GM19023 (cell line): Measurements from ENCODE around the gene SMARCE1.

Experiments
- ATAC-seq: cut with Tn5 transposase; IDR thresholded peaks from one replicate; pipeline ENCODE4 v1.9.1; 2021; ENCODE audit warnings: mild to moderate bottlenecking, moderate library complexity; ENCODE audit not compliant: unreplicated experiment

The SMARCE1 gene

DNA sequence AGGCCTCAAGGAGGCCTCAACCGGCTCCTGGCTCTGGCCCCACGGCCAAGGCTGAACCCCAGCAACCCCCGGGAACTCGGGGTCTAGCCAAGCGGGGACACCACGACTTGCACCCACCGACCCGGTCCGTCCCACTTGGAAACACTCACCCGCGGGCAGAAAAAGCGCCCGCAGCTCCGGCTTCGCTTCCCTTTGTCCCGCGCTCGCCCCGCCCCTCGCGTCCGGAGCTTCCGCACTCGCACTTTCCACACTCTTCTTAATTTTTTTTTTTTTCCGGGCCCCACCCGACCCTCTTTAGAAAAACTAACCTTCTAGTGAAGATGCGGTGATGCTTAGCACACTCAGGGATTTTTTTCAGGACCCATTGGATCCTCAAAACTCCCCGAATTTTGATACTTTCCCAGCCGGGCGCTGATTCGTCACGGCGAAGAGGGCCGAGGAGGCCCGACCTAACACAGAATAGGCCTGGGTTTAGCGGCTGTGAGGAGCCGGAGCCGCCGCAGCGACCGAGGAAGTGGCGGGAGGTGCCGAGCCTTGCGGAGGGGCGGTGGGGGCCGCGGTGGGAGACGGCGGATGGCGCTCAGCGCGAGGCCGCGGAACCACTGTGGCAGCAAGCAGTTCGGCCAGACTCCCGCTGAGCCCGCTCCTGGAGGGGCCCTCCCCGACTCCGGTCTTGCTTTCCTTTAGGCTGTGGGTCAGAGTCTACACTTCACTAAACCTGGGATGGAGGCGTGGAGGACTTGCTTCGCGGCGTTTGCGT lies at the start of gene SMARCE1:
SMARCE1 (minus strand) TSS at position 195 of the 760 bp plus-strand sequence. CDS start 2,016 bp downstream, outside the sequence.
- ATAC-seq, result no peak

DNA sequence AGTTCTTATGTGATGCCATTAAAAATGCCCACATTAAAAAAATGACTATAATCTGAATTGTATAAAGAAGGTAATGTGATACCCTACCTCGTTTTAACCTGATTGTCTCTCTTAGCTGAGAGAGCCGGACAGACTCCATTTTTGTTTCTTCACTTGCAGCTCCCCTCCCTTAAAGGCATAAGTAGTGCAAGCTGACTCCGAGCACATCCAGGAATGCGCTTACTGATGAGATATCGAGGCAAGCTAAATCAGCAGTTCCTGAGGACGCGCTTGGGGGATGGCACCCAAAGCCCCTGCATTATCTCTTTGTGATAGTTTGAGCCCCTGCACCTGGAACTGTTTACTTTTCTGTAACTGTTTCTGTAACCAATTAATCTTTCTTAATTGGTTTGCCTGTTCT lies 49.7 kb upstream of the SMARCE1 start:
- no peak for ATAC-seq

DNA sequence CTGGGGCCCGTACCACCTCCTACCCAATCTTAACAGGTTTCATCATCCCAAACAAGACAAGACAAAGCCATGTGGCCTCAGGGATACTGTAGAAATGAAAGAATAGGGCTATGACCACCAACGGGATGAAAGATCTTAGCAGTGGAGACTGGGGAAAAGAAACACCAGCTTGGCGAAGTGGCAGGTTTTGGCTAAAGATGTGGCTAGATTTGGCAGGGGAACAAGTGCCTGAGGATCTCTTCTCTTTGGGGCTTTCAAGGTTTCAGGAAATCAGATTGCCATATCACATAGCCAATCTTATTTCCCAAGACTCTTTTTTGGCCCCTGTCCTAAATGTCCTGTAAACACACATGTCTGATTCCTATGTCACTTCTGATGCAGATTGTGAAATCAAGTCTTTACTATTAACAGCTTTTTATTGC lies 49.0 kb upstream of the SMARCE1 start:
- ATAC-seq, result no peak

DNA sequence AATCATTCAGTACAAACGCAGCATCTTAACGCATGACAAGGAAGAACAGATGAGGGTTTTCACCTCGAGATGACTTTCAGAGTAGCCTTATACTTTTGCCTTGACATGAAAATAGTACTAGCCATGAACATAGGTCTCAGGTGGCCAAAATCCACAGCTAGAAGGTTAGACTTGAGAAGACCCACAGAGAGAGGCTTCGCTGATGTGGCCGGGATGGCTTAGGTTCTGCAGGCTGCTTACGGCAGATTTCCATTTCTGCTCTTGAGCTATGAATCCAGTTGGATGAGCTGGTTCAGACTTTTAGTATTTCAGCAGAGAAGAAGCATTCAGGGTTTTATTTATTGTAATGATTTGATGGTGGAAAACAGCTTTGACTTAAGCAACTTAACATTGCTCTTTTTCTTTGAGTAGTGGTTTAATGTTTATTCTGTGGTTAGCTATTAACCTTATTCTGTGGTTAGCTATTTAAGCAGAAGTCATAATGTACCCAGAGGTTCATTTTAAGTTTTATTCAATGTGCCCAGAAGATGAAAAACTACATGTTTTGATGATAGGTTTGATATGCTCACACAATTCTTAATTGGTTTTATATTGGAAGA lies 48.4 kb upstream of the SMARCE1 start:
- ATAC-seq, result no peak

DNA sequence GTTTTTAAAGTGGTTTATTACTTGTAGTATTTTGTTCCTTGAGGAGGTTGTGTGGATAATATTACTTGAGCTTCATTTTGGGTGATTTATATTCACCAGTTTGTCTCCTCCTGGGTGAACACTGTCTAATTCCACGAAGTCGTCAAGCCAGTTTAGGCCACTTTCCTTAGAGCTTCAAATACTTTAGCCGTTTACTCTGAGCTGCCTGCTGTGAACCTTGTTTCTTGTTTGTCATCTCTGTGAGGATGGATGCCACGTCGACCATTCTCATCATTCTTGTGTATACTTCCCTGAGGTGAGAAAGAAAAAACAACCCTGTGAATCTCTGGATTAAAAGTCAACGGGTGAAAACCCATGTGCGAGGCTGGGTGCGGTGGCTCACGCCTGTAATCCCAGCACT lies 47.0 kb upstream of the SMARCE1 start:
- ATAC-seq, result no peak

DNA sequence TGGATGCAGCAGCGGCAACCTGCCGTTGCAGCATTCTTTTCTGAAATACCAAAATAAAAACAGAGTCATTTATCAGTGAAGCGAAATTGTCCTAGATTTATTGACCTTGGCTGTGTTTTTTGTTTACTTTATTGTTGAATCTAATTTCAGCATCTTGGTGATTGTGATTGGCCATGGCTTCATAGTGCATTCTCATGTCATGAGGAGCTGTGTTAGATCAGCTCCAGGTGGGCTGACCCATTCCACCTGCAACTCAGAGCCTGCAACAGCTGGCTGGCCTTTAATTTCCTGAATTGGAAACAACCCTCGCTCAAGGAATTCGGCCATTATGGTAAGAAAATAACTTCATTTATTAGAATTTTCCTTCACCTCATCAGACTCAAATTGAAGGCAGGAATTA lies 39.5 kb upstream of the SMARCE1 start:
- no peak for ATAC-seq

DNA sequence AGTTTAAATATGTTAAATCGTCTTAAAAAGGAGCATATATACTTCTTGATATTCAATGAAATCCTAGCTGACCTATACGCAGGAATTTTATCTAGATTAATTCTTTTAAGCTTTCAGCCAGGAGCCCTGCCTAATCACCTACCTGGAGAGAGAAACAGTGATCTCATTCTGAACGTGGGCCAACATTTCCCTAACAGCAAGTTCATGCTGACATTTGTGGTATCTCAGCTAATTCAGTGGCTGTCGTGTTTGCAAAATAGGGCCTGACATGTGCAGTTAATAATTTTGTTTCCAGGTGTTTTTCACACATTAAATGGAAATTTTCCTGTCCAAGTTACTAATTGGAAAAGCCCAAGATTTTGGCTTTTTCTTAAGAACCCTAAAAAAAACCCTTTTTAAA lies 38.6 kb upstream of the SMARCE1 start:
- no peak for ATAC-seq

DNA sequence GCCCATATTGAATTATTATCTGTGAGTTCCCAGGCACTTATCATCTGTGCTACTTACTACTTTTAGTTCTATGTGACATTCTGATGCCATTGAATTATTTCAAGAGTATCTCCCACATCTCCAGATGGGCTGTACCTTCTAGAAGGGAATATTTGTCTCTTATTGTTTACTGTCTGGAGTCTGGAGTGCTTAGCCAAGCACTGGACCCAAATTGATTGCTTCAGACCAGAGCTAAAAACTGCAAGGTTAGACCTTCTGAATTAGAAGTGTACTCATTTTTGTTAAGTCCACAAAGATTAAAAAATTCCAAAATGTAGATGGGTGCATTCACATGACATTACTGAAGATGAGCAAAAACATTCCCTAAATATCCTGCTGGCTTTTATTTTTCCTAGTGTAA lies 33.4 kb upstream of the SMARCE1 start:
- no peak for ATAC-seq

DNA sequence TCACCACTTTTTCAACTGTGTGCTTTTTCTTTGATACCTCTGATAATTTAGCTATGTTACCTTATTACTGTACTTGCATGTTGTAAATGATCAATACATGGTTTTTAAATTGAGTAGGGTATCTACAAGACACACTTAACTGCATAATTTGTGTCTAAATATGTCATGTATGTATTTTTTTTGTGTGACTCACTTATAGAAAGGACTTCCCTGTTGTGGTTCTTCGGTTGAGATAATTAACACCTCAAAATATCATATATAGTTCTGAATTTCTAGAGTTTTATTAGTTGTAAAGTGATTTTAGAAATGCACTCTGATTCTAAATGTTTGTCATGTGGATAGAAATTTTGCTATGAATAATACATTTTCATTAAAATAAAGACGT lies 31.9 kb upstream of the SMARCE1 start:
- ATAC-seq, result no peak

DNA sequence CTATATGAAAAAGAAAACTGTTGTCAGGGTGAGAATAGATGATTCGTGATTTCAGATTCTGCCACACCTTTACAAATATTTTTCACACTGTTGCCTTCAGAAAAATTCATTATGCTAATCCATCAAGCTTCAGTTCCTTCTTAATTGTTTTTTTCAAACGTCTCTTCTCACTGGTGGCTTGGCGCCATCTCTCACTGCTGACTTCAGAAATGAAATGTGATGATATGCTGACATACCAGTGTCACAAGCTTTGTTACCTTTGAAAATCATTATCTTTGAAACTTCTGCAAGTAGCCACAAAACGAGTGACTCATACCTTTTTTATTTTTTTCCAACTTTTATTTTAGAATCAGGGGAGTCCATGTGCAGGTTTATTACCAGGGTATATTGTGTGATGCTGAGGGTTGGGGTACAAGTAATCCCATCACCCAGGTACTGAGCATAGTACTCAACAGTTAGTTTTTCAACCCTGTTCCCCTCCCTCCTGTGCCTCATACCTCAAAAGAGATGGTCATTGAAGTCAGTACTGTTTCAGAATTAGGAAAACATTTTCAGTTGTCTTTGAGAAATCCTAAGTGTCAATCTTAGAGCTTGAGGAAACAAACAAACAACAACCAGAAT lies 31.4 kb upstream of the SMARCE1 start:
- no peak for ATAC-seq

DNA sequence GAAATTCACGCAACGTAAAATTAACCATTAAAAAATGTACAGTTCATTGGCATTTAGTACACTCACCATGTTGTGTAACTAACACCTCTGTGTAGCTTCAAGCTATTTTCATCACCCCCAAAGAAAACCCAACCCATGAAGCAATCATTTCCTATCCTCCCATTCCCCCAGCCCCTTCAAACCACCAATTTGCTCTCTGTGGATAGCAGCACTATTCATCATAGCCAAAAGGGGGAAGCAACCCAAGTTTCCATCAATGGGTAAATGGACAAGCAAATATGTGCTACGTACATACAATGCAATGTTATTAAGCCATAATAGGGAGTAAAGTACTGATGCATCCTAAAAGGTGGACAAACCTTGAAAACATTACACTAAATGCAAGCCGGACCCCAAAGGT lies 28.3 kb upstream of the SMARCE1 start:
- ATAC-seq, result no peak

DNA sequence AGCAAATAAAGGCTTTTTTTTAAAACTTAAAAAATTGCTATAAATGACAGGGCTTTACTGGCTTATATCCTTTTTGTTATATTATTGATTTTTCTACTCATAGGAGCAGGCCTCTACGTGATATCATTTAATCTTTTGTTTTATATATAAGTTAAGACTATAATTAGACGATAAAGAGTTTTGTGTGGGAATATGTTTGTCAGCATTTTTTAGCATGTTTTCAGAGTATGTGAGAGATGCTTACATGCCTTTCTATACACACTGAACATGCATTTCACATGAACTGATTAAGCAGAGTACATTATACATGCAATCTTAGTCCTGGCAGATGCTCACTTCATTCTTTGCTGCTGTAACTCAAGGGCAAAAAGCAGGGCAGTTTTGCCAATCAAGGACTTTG lies 25.0 kb upstream of the SMARCE1 start:
- no peak for ATAC-seq

DNA sequence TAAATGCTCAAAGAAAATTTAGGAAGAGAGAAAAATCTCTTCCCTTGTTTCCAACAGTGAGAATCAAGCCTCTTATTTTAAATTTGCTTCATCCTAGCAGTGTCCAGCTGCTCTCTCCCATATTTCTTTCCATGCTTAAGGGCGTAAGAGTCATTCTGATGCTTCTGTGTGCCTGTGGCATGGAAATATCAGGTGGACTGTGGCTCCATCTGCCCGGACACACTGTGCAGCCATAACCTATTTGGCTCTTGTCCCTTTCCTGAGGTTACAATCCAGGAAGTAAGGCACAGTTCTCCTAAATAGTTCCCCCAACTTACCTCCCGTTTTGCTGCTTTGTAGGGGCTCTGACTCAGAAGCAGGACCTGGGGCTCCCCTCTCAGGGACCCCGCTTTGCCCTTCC lies 23.7 kb upstream of the SMARCE1 start:
- no peak for ATAC-seq

DNA sequence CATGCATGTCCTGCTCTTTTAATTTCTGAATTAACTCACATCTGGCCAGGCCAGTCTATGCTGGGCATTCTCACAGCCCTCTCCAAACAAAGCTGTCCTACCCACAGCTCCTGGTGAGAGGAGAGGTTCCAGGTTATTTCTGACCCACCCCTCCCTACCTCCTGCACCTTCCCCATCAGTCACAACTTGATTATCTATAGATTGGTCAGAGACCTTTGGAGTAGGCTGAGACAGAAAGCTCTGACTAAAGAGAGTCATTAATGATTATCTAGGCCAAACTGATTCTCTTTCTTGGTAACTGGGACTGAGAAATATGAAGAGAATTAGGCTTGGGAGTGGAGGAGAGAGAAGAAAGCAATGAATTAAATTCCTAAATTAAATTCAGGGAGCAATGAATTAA lies 18.7 kb upstream of the SMARCE1 start:
- no peak for ATAC-seq

DNA sequence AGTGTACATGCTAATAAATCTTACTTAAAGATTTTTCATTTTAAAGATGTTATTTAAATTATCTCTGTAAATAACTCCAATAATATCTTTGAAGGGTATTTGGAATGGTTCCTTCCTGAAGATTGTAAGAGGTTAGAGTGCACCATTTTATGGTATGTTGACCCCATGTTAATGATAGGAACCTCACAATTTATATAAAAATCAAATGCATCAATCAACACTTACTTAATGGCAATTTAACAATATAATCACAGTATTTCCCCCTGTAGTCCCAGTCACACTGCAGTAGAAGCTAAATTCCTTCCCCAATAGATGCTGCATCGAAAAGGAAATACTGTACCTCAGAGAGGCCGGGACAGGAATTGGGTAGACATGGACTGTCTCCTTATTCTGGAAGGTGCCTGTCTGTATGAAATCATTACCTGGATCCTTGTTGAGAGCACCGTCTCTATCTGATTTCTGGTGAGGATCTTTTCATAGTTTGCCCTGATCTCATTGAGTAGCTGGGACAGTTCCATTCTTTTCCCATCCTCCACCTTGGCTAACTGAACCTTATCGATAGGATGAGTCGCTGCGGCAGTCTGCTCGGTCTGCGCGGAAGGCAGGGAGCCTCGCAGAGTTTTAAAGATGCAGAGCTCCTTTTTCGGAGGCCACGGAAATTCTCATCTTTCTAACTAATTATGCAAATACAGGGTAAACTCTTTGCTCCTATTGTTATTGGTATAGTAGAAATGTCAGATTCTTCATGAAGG lies 17.1 kb upstream of the SMARCE1 start, which contains the start of gene KRT222:
KRT222 (minus strand) TSS at position 596 of the 752 bp plus-strand sequence; CDS start at position 518, 78 bp downstream.
- no peak for ATAC-seq

DNA sequence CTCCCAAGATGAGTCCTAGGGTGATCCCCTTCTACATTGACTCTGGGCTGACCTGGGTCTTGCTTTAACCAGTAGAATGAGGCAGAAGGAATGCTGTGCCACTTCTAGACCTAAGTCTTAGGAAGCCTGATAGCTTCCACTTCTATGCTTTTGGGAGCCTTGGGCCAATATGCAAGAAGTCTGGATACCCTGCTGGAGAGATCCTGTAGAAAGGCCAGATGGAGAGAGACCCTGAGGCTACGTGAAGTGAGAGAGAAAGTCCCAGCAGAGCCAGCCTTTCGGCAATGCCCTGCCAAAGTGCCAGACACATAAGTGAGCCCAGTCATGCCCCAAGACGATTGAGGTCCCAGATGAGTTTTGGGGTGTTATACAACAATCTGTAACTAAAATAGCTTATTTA lies 15.6 kb upstream of the SMARCE1 start:
- no peak for ATAC-seq

DNA sequence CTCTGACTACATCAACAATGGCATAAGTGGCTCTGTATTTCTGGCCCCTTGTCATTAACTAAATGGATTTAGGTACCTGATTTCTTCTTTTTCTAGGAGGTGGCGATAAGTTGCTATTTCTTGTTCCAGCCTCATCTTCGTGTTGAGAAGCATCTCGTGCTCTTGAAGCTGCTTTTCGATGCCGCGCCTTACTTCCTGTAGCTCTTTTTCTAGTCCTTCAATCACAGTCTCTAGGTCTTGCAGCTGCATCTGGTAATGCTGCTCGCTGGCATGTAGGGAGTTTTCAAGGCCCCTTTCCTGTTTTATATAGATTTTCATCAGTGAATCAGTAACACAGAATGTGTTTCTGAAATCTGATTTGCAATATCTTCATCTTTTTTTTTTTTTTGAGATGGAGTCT lies 12.3 kb upstream of the SMARCE1 start:
- ATAC-seq, result no peak

DNA sequence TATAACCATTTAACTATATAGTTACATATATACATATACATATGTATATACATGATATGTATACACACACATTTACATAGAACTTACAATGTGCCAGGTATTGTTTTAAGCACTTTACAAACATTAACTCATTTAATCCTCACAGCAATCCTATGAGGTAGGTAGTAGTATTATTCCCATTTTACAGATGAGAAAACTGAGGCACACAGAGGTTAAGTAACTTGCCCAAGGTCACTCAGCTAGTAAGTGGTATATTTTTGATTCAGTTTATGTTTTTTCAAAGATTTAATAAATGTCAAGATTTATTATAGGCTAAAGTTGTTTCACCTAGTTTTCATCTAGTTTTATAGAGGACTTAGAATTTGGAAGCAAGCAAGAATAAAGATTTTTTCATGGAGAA lies 10.8 kb upstream of the SMARCE1 start:
- no peak for ATAC-seq

DNA sequence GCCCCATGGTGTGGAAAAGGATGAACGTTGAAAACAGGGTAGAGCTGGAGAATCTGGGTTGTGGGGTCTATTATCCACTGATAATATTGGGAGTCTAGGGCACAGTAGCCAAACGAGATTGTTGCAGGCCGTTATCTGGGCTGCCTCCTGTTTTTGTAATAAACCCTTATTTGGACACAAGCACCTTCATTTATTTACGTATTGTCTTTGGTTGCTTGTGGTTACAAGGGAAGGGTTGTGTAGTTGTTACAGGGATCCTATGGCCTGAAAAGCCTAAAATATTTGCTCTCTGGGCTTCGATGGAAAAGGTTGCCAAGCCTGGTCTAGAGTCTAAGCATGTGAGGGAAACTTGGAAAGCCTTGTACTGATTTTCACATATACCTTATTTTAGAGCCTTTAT lies 4.3 kb upstream of the SMARCE1 start:
- ATAC-seq, result no peak

DNA sequence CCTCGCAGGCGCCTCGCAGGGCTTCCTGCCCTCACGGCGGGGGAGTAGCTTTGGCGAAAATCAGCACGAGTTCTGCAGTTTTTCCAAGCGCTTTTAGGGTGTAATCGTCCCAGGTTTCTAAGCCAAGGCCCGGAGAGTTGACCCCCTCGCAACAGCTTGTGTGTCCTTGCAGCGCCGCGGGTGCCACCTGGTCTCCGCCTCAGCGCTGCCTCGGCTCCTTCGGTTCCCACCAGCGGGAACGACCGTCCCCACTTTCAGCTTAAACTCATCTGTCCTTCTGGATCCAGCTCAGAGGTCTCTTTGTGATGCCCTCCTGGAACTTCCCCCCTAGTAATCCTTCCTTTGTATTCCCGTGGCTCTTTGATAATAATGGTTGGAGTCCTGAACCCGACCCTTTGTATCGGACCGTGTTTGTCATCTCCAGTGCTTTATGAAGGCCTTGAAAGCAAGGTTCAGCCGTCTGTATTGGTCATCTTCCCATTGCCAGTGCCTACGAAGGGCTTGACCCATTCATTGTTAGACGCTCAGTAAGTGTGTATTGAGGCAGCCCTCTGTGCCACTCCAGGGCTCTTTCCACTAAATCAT lies 858 bp upstream of the SMARCE1 start:
- ATAC-seq, result no peak
